Endometrial microvascular endothelial cells (primary cell): ENCODE measurements around the gene RASL11A. TPM values are rescaled to one million over a fixed set of nuclear protein-coding genes. Genes with fewer than 3 reads are reported as not detected.
"Not testable (repeated sequence)": the region's sequence is repeated elsewhere in the genome, so short reads cannot be mapped to it uniquely, and the experiment has no call there.

ENCODE experiments used
- in situ Hi-C: cut with HindIII; loops from 2 replicates; pipeline ENCODE4 v1.10.0; 2017; ENCODE audit warnings: low sequenced_read_pairs, low pct_unique_long_range_greater_than_20kb; ENCODE audit errors: inconsistent ontology term
- total RNA-seq: library from RNA; depleted of rRNA; stranded (reverse); fragments of >200 nt; gene quantifications from one replicate; pipeline ENCODE4 v1.2.3, GENCODE V29; 2015; ENCODE audit errors: inconsistent ontology term

RASL11A gene
- total RNA-seq, 1 donor from 2014 or later, result 14.9 TPM

DNA sequence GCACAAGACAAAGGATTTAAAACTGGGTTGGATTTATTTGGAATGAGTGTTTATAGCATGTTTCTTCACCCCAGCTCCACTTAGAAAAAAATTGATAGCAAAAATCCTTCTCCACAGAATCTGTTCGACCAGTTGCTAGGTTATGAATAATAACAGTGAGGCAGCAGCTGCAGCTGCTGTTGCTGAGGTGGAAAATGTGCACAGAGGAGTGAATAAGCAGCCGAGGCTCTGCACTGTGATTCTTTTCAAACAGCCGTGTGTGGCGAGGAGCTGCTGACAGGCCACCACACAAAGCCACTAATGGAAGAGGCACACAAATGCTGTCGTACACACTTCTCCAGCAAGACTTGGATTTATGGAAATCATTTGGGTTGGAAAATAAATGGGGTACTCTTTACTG lies 6.4 kb upstream of the RASL11A start:
- in situ Hi-C loops, result no loop called here

DNA sequence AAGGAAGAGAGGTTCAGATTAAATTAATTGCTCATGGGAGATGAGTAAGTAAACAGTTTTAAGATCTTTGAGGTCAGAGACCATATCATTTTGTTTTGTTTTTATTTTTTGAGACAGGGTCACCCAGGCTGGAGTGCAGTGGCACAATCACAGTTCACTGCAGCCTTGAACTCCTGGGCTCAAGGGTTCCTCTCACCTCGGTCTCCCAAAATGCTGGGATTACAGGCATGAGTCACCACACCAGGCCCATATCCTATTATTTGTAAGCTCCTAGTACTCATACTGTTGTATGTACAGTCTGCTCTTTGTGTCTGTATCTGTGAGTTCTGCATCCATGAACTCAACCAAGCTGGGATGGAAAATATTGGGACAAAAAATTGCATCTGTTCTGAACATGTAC lies 6.0 kb upstream of the RASL11A start:
- in situ Hi-C loops, result no loop called here

DNA sequence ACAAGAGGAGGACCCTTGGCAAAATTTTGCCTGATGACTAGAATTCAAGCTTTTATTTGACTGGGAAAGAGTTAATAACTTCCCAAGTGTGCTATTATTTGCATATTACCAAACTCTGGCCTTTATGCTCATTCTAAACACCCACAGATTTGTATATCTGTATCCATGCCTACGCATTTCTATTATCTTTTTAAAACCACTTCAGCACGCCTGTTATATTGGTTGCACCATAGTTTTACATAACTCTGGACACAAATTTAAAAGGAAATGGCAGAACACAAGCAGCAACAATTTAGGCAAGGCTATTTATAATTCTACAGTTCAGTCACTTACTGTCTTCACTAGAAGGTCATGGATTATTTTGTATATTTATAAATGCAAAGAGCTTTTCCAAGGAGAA lies 3.7 kb upstream of the RASL11A start:
- in situ Hi-C loops, result no loop called here

DNA sequence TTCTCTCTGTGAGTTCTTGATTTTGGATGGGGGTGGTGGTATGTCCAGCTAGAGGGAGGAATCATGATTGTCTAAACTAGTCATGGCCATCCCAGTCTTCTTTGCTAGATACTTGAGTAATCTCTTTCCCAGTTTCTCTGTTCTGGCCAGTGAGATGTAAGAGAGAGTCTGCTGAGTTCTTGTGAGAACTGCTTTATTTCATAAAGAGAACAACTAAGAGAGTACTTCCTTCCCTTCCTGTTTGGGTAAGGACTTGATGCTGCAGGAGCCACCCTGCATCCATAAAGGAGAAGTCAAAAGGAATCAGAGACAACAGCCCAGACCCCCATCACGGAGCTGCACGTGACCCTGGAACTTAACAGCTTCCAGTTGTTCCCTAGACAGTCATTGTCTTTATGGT lies 3.0 kb upstream of the RASL11A start:
- in situ Hi-C loops, result no loop called here

DNA sequence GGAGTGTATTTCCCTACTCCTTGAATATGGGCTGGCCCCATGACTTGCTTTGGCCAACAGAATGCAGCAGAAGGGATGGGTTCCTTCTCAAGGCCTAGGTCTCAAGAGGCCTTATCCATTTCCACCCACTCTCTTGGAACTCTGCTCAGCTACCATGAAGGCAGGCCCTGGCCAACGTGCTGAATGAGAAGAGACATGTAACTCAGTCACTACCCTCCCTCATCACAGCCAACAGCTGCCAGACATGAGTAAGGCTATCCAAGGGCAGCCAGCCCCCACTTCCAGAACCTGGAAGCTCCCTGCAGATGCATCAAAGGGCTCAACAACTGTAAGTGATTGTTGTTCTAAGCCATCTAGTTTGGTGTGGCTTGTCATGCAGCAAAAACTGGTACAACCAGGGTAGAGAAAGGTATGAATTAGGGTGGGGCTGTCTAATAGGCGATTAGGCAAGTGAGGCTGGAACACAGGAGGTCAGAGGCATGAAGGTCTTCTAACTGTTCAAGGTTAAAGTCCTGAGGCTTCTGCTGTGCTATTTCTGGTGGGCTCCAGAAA lies 1.4 kb upstream of the RASL11A start:
- in situ Hi-C loops, result no loop called here

DNA sequence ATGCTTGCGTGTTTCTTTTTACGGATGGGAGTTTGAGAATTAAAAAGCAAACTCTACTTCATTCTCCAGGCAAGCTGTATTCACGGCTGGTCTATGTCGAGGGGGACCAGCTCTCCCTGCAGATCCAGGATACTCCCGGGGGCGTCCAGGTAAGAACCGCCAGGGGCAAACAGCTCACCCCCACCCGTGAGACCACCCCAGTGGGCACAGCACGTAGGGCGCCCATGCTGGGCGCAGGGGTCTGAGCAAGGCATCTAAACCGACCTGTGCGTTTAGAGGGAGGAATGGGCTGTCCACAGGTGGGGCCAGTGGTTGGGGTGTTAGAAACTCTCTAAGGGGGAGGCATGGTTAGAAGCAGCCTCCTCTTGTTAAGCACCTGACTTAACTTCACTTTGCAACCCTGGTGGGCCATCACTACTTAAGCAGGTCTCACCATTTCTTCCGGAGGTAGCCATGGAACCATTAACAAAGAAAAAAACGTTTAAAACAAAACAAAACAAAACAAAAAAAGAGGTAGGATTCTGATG lies 1.0 kb downstream of the RASL11A start:
- in situ Hi-C loops, result no loop called here

DNA sequence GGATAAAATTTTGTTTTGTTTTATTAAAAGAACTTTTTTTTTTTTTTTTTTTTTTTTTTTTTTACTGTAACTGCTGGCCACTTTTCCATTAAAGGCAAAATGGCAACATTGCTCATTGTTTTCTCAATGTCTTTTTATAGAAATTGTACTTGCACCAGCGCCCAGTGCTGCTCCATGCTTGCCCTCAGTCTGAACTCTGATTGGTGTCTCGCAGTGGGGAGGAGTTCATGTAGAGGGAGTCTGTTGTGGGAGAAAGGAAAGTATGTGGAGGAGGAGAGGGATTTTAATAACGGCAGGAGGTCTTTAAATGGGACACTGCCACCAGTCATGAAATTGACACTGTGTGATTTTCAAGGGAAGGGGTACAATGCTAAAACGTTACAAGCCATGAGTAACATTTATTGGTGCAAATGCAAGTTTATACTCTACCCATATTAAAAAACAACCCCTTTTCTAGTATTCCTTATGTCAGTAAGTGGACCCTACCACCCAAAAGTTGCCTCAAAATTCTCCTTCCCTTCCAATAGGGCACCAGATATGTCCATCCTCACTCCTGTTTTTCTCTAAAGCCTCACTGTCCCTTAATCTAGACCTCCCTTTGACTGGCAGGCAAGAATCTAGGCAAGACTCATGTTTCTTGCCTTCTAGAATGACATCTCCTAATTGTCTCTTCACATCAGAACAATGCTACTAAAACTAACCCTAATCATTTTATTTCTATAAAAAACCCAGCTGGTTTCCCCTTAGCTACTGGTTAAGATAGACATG lies 3.2 kb downstream of the RASL11A start:
- in situ Hi-C loops, result no loop called here

DNA sequence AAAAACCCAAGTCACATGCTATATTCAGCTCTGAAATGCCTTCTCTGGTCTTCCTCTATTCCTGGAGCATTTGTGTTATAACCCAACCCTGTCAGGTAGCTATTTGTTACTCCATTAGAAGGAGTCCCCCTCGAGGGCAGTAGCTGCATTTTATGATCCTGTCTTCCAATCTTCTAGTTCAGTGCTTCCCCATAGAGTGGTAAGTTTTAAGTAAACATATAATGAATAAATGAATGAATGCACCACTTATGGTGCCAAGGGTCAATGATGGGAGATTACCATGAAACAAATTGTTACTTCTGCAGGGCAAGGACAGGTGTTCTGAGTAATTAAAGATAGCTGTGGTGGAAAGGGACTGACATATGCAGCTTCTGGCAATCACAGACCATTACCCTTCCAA lies 4.0 kb downstream of the RASL11A start:
- in situ Hi-C loops, result no loop called here

DNA sequence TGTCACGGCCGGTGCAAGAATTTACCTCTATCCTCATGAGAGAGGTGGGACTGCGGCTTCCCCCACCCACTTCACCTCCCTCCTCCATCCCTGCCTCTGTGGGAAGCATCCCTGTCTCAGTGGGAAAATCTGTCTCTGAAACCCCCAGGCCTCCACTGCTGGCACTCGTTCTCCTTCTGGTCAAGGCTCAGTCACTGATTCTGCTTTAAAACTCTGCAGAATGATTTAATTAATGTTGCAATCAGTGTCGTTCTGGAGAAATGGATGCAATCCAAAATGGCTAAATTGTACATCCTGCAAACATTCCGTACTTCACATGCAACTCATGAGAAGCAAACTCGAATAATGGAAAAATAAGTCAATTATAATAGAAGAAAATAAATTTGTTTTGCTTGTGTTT lies 5.6 kb downstream of the RASL11A start:
- in situ Hi-C loops, result no loop called here

DNA sequence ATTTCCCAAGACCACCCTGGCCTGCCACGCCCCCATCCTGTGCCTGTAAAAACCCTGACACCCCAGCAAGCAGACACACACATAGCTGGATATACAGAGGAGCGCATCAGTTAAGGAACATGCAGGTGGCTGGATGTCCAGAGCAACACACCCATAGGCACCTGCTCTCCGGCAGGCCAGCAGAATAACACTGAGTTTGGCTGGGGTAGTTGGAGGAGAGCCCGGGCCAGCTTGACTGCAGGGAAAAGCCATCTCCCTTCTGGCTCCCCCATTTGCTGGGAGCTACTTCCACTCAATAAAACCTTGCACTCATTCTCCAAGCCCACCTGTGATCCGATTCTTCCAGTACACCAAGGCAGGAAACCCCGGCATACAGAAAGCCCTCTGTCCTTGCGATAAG lies 8.9 kb downstream of the RASL11A start:
- in situ Hi-C loops, result no loop called here

DNA sequence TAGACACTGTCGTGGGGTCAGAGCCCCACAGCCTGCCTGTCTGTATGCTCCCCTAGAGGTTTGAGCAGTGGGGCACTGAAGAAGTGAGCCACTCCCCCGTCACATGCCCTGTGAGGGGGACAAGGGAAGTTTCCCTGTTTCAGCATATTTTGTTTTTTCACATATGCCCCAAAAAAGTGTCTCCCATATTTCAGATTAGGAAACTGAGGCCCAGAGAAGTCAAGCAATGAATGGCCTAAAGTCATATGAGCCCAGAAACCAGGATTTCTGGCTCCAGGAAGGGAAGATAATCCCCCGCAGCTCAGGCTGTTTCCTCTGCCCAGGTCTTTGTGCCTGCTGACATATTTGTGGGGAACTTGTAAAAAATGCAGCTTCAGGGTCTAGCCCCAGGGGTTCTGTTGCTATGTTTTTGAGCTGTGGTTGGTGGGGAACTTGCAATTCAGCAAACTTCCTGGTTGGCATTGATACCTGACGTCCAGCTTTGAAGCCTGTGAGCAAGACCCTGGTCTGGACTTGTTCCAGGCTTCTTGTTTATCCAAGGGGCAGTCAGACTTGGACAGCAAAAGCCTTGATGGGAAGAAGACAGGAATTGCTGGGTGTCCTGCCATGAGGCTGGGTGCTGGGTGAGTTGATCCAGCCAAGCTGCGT lies 9.5 kb downstream of the RASL11A start:
- in situ Hi-C loops, result no loop called here

DNA sequence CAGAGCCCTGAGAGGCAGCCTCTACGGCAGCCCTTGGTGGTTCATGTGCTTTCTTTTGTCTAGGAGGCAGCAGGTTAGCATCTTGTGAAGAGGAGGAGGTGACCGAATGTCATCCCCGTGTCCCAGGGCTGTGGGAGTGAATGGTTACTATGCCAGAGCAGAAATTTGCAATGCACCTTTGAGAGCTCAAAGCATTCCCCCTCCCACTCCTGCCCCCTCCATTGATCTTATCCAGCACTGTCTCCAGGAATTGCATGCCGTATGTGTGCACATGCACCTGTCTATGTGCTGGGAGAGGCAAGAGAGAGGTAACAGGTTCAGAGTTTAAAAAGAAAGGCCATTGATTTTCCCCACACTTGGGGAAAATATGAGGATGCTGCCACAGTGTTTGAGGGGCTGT lies 10.2 kb downstream of the RASL11A start:
- in situ Hi-C loops, result no loop called here

DNA sequence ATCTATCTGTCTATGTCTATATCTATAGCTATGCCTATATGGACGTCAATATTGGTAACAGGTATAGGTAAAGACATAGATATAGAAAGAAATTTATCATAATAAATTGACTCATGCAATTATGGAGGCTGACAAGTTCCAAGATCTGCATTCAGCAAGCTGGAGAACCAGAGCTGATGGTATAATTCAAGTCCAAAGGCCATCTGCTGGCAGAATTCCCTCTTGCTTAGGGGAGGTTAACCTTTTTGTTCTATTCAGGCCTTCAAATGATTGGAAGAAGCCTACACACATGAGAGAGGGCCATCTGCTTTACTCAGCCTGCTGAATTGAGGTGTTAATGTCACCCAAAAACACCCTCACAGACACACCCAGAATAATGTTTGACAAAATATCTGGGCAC lies 10.8 kb downstream of the RASL11A start:
- in situ Hi-C loops, result no loop called here

DNA sequence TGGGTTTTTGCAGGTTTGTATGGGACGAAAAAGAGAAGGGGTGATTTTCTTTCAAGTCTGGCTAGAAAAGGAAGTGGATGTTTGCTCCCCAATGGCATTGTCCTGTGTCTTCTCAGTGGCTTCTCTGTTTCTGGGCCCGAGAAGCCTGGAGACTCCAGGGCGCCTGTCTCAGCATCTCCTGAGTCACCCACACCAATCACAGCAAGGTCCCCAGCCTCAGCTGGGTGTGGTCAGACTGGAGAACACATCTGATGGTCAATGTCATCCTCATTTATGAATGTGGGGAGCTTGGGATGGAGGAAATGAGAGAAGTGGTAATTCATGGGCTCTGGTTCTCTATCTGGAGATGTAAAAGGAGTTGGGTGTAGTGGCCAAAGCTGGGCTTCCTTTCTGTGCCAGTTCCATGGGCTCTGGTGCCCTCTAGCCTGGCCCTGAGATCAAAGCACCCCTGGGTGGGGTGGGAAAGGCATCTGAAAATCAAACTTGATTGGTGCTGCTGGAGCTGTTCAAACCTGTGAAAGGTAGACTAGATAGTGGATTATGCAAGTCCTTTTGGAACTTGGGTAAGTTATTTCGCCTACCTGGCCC lies 13.4 kb downstream of the RASL11A start:
- in situ Hi-C loops, result no loop called here

DNA sequence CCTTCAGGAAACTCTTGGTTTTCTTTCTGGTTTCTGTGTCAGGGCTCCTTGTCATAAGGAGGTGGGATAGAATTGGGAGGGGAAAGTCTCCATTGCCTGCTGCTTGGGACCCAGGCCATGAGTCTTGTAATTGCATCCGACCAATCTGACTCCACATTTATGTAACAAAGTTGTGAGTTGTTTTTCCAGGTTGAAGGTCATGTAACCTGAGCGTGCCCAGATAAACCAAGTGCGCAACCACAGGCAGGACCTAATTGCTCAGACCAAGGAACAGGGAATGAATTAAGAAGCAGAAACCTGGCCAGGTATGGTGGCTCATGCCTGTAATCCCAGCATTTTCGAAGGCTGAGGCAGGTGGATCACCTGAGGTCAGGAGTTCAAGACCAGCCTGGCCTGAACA lies 17.8 kb downstream of the RASL11A start:
- in situ Hi-C loops, result no loop called here

DNA sequence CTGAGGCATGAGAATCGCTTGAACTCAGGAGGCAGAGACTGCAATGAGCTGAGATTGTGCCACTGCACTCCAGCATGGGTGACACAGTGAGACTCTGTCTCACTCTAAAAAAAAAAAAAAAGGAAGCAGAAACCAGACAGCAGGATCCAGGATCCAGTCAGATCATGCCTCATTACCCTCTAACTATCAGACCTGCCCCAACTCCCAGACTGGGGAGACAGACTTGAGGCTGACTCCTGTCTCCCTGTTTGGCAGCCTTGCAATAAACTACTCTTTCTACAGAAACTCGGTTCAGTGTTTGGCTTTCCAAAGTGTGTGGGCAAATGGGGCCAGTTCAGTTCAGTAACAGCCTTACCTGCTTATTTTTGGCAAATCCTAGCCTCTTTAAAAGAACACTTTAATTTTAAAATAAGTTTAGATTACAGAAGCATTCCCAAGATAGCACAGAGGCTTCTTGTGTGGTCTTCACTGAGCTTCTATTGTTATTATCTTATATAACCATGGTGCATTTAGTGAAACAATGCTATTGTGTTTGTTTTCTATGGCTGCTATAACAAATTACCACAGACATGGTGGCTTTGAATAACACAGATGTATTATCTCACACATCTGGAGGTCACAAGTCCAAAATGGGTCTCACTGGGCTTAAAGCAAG lies 18.5 kb downstream of the RASL11A start:
- in situ Hi-C loops, result no loop called here

DNA sequence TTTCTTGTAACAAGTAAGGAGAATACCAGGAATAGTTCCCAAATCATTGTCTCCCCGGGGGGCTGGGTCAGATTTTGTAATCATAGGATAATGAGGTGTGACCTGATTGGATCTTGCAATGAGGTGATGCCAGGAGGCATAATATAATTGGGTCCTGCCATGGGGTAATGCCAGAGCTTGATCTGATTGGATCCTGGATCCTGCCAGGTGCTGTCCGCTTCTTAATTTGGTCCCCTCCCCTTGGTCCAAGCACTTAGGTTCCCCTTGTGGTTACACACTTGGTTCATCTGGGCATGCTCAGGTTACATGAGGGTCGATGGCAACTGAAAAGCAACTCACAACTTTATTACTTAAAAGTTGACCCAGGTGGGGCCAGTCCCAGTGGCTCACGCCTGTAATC lies 20.1 kb downstream of the RASL11A start:
- in situ Hi-C loops, result no loop called here

DNA sequence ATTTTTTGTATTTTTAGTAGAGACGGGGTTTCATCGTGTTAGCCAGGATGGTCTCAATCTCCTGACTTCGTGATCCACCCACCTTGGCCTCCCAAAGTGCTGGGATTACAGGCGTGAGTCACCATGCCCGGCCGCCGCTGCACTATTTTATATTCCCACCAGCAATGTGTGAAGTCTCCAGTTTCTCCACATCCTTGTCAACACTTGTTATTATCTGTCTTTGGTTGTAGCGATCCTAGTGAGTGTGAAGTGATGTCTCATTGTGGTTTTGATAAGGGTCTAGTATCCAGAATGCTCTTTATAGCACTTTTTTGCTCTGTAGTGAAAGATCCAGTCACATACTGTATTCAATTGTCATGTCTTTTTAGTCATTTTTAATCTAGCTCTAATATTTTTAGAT lies 21.3 kb downstream of the RASL11A start:
- in situ Hi-C loops, result not testable (repeated sequence)

DNA sequence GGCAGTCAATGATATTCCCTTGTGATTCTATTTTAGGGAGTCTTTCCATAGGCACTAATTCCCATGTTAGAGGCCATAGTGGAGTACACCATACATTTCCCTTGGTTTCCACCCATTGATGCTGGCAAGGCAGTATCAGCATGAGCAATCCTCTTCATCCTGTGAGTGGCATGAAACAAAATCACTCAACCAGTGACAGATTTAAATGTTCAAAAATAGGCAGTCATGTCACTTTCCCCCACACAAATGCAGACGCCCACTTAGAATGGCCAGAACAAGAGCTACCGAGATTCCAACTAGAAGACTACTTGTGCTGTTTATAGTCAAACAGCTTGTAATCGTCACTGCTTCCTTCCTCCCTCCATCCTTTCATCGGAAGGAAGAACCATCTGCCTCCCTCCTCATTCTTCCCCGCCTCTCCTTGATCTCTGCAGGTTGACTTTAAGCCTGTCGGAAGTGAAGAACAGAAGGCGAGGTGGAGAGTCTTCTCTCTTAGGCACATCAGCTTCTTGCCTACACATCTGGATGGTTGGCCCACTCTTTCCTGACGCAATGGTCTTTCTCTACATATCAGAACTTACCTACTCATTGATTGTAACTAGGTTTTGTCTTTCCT lies 22.6 kb downstream of the RASL11A start:
- in situ Hi-C loops, result no loop called here
